Measurements from ENCODE around the gene RBM14. TPM values are rescaled to one million over a fixed set of nuclear protein-coding genes. Genes with fewer than 3 reads are reported as not detected.

The RBM14 gene
- total and polyA plus RNA-seq, 9 of the 15 experiments (the other 6 are each of a cell fraction or from before 2014, with no cell fraction given), result 5.5 to 131 (median 42.6) TPM

DNA sequence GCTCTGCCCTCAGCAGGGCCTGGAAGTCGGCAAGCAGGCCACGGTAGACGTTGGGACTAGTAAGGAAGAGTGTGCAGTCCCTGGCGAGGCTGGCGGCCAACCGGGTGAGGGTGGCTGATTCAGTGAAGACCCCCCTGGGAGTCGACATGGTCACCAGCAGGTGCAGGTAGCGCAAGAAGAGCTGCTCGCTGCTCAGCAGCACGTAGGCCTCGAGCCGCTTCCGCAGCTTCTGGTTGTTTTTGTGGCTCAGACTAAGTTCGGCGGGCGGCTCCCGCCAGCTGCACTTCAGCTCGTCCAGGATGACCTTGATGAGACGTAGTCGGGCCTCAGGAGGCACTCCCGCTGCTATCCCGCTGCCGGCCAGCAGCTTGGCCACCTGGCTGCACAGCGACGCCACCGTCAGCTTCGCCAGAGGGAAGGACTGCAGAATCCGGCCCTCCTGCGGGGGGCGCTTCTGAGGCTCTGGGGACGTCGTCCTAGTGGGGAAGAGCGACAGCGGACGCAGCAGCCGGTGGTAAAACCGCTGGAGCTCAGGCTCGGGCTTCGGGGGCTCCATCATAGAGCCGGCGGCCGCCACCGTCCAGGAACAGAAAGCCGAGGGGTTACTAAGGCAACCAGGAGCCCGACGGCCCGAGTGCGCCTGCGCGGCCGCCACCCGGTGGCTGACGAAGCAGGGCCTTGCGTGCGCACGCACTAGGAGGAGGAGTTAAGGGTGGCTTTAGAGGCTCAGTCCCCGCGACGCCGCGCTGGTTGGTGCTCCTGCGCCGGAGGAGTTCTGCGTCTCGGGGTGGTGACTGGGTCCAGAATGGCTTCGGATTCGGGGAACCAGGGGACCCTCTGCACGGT is 23.8 kb upstream of the RBM14 start, which contains the start of the genes CCDC87 and CCS (continued):
- peak; percentile 46; the same call in 1 of the 2 replicates for TF ChIP-seq ZNF316 (IDR thresholded peaks at IDR 0.05)
- TF ChIP-seq RFX1 (IDR thresholded peaks at IDR 0.05), result peak; percentile 96
- TF ChIP-seq ETV5 (CRISPR knock-in tag; IDR thresholded peaks at IDR 0.05; ENCODE audit: low read depth), result 0 out of 2 replicates have a peak, but pooled peaks have one; percentile 15
- TF ChIP-seq, protein P1, sequence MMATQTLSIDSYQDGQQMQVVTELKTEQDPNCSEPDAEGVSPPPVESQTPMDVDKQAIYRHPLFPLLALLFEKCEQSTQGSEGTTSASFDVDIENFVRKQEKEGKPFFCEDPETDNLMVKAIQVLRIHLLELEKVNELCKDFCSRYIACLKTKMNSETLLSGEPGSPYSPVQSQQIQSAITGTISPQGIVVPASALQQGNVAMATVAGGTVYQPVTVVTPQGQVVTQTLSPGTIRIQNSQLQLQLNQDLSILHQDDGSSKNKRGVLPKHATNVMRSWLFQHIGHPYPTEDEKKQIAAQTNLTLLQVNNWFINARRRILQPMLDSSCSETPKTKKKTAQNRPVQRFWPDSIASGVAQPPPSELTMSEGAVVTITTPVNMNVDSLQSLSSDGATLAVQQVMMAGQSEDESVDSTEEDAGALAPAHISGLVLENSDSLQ (IDR thresholded peaks at IDR 0.05), result peak; percentile 49; the same call in 1 of the 2 replicates
- TF ChIP-seq, protein P2, sequence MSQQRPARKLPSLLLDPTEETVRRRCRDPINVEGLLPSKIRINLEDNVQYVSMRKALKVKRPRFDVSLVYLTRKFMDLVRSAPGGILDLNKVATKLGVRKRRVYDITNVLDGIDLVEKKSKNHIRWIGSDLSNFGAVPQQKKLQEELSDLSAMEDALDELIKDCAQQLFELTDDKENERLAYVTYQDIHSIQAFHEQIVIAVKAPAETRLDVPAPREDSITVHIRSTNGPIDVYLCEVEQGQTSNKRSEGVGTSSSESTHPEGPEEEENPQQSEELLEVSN (IDR thresholded peaks at IDR 0.05; ENCODE audit: borderline replicate concordance in 1 of 2, extremely low read depth in 1 of 2, insufficient read depth in 1 of 2, insufficient read length in 1 of 2, low read depth in 1 of 2, low read length in 1 of 2, poor library complexity in 1 of 2, severe bottlenecking in 1 of 2), result peak; percentile 72 to 86
- no peak for TF ChIP-seq FOXM1 (IDR thresholded peaks at IDR 0.05; ENCODE audit: low read depth)
- TF ChIP-seq FOXM1 (CRISPR knock-in tag; IDR thresholded peaks at IDR 0.05; ENCODE audit: low read depth), result no peak
- peak; percentile 46 for TF ChIP-seq CREM (IDR thresholded peaks at IDR 0.05; ENCODE audit: low read depth)
- TF ChIP-seq TRIM24 (IDR thresholded peaks at IDR 0.05), result peak; percentile 37 to 76; a peak in 2 of 4 replicates
- no peak for TF ChIP-seq ZFP1 (CRISPR knock-in tag; IDR thresholded peaks at IDR 0.05)
- TF ChIP-seq, protein P3, sequence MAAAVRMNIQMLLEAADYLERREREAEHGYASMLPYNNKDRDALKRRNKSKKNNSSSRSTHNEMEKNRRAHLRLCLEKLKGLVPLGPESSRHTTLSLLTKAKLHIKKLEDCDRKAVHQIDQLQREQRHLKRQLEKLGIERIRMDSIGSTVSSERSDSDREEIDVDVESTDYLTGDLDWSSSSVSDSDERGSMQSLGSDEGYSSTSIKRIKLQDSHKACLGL (CRISPR knock-in tag; IDR thresholded peaks at IDR 0.05; ENCODE audit: borderline replicate concordance, poor library complexity, severe bottlenecking), result no peak
- TF ChIP-seq POLR2A (conservative IDR thresholded peaks at IDR 0.05), result peak; percentile 94
- TF ChIP-seq FOXP1 (CRISPR knock-in tag; IDR thresholded peaks at IDR 0.05), result 0 out of 2 replicates have a peak, but pooled peaks have one; percentile 47
- TF ChIP-seq RBFOX2 (IDR thresholded peaks at IDR 0.05; ENCODE audit: low read depth, low read length), result peak; percentile 96
- TF ChIP-seq, protein P4, sequence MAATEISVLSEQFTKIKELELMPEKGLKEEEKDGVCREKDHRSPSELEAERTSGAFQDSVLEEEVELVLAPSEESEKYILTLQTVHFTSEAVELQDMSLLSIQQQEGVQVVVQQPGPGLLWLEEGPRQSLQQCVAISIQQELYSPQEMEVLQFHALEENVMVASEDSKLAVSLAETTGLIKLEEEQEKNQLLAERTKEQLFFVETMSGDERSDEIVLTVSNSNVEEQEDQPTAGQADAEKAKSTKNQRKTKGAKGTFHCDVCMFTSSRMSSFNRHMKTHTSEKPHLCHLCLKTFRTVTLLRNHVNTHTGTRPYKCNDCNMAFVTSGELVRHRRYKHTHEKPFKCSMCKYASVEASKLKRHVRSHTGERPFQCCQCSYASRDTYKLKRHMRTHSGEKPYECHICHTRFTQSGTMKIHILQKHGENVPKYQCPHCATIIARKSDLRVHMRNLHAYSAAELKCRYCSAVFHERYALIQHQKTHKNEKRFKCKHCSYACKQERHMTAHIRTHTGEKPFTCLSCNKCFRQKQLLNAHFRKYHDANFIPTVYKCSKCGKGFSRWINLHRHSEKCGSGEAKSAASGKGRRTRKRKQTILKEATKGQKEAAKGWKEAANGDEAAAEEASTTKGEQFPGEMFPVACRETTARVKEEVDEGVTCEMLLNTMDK (IDR thresholded peaks at IDR 0.05; ENCODE audit: borderline replicate concordance, insufficient read depth, low read depth, low read length, poor library complexity, severe bottlenecking), result peak; percentile 79
- peak; percentile 57 to 84; a peak in 2 of 4 replicates for TF ChIP-seq MAZ (CRISPR knock-in tag; conservative IDR thresholded peaks at IDR 0.05 in 1 of 2, IDR thresholded peaks at IDR 0.05 in 1 of 2)
- 0 out of 2 replicates have a peak, but pooled peaks have one; percentile 73 for TF ChIP-seq CBX1 (IDR thresholded peaks at IDR 0.05; ENCODE audit: low read depth)
- TF ChIP-seq L3MBTL2 (IDR thresholded peaks at IDR 0.05), result peak; percentile 94
- TF ChIP-seq TEAD1 (CRISPR knock-in tag; IDR thresholded peaks at IDR 0.05), result peak in 1 of 2 experiments; percentile 73; a peak in 1 of 4 replicates
- TF ChIP-seq GABPB1 (CRISPR knock-in tag; IDR thresholded peaks at IDR 0.05), result peak; percentile 65
- 0 out of 2 replicates have a peak, but pooled peaks have one; percentile 20 for TF ChIP-seq NFE2 (IDR thresholded peaks at IDR 0.05; ENCODE audit: low read depth)
- peak; percentile 96 for TF ChIP-seq ZNF263 (CRISPR knock-in tag; IDR thresholded peaks at IDR 0.05; ENCODE audit: borderline replicate concordance)
- no peak for TF ChIP-seq JUNB (CRISPR knock-in tag; conservative IDR thresholded peaks at IDR 0.05)

All from K562 (cell line).